Measurements from ENCODE around the gene TNNT3.
"Not testable (repeated sequence)": the region's sequence is repeated elsewhere in the genome, so short reads cannot be mapped to it uniquely, and the experiment has no call there.

The TNNT3 gene

DNA sequence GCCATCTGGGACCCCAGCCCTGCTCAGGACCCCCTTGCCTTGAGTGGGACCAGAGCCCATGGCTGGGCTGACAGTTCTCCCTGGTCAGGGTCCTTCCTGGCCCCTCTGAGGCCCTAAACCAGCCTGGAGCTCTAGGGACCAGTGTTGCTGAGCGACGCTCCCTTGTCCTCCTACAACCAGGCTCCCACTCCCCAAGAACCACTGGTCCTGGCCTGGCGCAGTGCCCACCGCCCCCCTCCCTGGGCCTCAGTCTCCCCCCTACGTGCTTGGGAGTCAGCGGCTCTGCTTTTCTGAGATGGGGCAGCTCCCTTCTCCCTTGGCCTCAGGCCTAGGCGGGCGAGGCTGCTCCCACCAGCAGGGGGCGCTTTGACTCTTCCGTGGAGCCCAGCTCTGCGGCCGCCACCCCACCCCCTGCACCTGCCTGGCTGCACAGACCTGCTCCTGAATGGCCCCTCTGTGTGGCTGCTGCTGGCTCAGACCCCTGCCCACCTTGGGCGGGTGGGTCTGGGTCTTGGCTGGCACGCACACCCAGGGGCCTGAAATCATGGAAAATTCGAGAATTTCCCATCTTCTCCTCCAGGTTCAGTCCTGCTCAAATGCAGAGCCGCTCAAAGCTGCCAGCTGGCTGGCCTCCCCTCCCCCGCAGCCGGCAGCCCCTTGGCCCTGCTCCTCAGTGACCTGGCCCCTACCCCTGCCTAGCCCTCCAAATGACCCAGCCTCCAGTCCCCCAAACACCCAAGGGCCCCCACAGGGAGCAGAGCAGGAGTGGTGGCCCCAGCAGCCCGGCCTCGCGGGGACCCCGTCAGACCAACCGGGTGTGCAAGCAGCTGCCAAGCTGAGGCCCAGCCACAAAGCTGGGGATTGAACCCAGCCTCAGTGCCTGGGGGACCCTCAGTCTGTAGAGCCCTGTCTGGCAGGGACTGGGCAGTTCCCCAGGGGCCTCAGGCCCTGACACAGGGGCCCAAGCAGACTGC is 37.0 kb upstream of the TNNT3 start:
- H3K4me3 ChIP-seq (ENCODE audit: insufficient read depth, low read depth, low read length): no peak overlapping the region
- H3K9me3 ChIP-seq (ENCODE audit: control insufficient read depth, low read length): no peaks in the 10 kb centered on the region
- H3K27me3 ChIP-seq (ENCODE audit: control insufficient read depth, insufficient read depth, low read length, poor library complexity, severe bottlenecking): peaks cover 3% of the 10 kb centered on the region
- 40% methylated on average over 23 of the region's 23 CpGs for WGBS, 2 experiments
- no peaks in the 10 kb centered on the region for H3K36me3 ChIP-seq (ENCODE audit: control insufficient read depth, insufficient read depth, low read length)
- H3K27ac ChIP-seq (ENCODE audit: insufficient read depth, low read depth, low read length, poor library complexity, severe bottlenecking): no peak overlapping the region
- H3K4me1 ChIP-seq (ENCODE audit: control insufficient read depth, insufficient read depth, low read length): no peaks in the 10 kb centered on the region

DNA sequence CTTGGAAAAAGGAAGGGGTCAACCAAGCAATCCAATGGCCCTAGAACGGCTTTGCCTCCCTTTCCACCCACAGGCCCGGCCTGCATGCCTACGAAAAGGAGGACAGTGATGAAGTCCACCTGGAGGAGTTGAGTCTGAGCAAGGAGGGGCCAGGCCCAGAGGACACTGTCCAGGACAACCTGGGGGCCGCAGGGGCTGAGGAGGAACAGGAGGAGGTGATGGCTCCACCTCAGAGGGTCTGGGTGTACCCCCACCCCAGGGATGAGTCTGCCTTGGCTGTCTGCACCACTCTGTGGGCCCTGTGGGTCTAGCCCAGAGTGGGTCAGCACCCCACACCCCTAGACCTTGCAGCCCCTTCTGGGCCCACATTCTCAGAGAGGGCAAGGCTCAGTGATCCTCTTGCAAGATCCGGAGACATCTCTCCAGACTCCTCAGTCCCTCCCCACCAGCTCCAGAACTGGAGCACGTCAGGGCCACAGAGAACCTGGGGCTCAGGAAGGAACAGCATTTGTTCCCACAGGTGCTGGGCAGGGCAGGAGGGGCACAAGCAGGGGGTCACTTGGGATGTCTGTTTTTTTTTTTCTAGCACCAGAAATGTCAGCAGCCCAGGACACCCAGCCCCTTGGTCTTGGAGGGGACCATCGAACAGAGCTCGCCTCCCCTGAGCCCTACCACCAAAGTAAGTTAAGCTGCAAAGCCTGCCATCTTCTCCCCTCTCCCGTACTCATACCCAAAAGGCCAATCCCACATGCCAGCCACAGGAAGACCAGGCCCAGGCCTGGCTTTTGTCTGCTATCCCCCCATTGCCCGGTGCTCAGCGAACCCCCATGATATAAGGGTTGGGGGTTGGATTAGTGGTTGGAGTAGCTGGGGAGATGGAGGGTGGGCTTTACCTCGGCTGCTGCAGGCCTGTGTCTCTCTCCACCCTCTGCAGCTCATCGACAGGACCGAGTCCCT is 35.9 kb upstream of the TNNT3 start:
- H3K9me3 ChIP-seq (ENCODE audit: control insufficient read depth, low read length): no peaks in the 10 kb centered on the region
- peaks cover 3% of the 10 kb centered on the region for H3K27me3 ChIP-seq (ENCODE audit: control insufficient read depth, insufficient read depth, low read length, poor library complexity, severe bottlenecking)
- H3K4me3 ChIP-seq (ENCODE audit: insufficient read depth, low read depth, low read length): no peak overlapping the region
- no peaks in the 10 kb centered on the region for H3K36me3 ChIP-seq (ENCODE audit: control insufficient read depth, insufficient read depth, low read length)
- no peaks in the 10 kb centered on the region for H3K4me1 ChIP-seq (ENCODE audit: control insufficient read depth, insufficient read depth, low read length)
- H3K27ac ChIP-seq (ENCODE audit: insufficient read depth, low read depth, low read length, poor library complexity, severe bottlenecking): no peak overlapping the region
- WGBS, 2 experiments: 93 to 94% methylated on average over 14 of the region's 14 CpGs

DNA sequence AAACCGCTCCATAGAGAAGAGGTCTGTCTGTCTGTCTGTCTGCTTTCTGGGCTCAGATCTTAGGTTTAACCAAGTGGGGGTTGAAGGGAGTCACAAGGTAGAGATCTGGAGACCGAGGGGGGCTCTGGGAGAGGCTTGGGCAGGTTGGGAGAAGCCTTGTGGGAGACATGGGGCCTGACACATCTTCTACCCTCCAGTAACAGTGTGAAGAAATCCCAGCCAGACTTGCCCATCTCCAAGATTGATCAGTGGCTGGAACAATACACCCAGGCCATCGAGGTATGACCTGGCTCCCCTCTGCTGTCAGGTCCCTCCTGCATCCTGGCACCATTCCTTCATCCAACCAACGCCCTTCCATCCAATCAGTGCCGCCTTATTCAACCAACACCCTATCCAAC is 35.2 kb upstream of the TNNT3 start:
- H3K27ac ChIP-seq (ENCODE audit: insufficient read depth, low read depth, low read length, poor library complexity, severe bottlenecking): no peak overlapping the region
- no peaks in the 10 kb centered on the region for H3K9me3 ChIP-seq (ENCODE audit: control insufficient read depth, low read length)
- no peak overlapping the region for H3K4me3 ChIP-seq (ENCODE audit: insufficient read depth, low read depth, low read length)
- H3K4me1 ChIP-seq (ENCODE audit: control insufficient read depth, insufficient read depth, low read length): no peaks in the 10 kb centered on the region
- H3K27me3 ChIP-seq (ENCODE audit: control insufficient read depth, insufficient read depth, low read length, poor library complexity, severe bottlenecking): peaks cover 3% of the 10 kb centered on the region
- 90 to 92% methylated on average over 5 of the region's 5 CpGs for WGBS, 2 experiments
- H3K36me3 ChIP-seq (ENCODE audit: control insufficient read depth, insufficient read depth, low read length): no peaks in the 10 kb centered on the region

DNA sequence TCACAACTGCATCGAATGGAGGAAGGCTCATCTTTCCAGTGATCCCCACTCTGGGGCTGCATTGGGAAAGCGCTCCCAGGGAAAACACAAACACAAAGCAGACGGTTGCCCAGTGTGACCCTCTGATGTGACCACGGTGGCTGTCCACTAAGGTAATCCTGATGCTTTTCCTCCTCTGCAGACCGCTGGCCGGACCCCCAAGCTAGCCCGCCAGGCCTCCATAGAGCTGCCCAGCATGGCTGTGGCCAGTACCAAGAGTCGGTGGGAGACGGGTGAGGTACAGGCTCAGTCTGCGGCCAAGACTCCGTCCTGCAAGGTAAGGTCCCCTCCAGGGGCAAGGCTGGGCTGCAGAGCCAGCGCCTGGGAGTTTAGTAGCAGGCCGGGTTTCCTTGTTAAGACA is 33.0 kb upstream of the TNNT3 start:
- H3K9me3 ChIP-seq (ENCODE audit: control insufficient read depth, low read length); H3K4me1 ChIP-seq (ENCODE audit: control insufficient read depth, insufficient read depth, low read length); H3K36me3 ChIP-seq (ENCODE audit: control insufficient read depth, insufficient read depth, low read length); H3K27me3 ChIP-seq (ENCODE audit: control insufficient read depth, insufficient read depth, low read length, poor library complexity, severe bottlenecking); H3K4me3 ChIP-seq (ENCODE audit: insufficient read depth, low read depth, low read length); H3K27ac ChIP-seq (ENCODE audit: insufficient read depth, low read depth, low read length, poor library complexity, severe bottlenecking): not testable (repeated sequence)
- 89 to 92% methylated on average over 13 of the region's 13 CpGs for WGBS, 2 experiments

DNA sequence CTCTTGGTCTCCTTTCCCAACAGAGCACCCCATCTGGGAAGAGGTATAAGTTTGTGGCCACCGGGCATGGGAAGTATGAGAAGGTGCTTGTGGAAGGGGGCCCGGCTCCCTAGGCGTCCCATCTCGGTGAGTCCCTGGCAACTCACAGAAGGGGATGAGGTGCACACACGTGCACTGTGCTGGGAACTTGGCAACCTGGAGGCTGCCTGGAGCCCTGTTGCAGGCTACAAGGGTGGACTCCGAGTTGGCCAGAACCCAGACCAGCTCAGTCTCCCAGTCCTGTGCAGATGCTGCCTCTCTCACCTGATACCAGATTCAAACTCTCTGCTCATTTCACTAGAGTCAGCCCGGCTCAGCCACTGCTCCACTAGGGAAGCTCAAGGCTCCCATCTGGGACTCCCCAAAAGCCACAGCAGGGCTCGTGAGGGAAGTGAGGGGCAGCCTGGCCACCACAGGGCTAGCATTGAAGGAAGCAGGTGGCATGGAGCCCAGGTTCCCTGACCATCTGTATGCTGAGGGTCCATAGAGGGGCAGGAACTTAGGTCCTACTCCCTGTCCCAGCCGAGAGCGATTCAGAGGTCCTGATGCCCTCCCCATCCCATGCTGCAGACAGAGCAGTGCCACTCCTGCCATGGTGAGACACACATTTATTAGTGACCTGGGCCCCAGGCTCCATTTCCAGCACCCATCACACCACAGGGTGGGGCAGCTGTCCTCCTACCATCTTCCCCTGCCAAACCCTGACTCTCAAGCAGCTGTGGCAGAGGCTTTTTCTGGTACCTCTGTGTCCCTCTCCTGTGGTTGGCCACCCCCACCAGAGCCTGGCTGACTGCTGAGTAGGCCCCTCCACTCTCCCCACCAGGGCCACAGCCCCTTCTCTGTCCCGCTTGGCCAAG is 31.8 kb upstream of the TNNT3 start:
- no peaks in the 10 kb centered on the region for H3K36me3 ChIP-seq (ENCODE audit: control insufficient read depth, insufficient read depth, low read length)
- H3K9me3 ChIP-seq (ENCODE audit: control insufficient read depth, low read length): no peaks in the 10 kb centered on the region
- no peaks in the 10 kb centered on the region for H3K4me1 ChIP-seq (ENCODE audit: control insufficient read depth, insufficient read depth, low read length)
- H3K27ac ChIP-seq (ENCODE audit: insufficient read depth, low read depth, low read length, poor library complexity, severe bottlenecking): no peak overlapping the region
- 90 to 91% methylated on average over 11 of the region's 11 CpGs for WGBS, 2 experiments
- no peak overlapping the region for H3K4me3 ChIP-seq (ENCODE audit: insufficient read depth, low read depth, low read length)
- H3K27me3 ChIP-seq (ENCODE audit: control insufficient read depth, insufficient read depth, low read length, poor library complexity, severe bottlenecking): peaks cover 3% of the 10 kb centered on the region

DNA sequence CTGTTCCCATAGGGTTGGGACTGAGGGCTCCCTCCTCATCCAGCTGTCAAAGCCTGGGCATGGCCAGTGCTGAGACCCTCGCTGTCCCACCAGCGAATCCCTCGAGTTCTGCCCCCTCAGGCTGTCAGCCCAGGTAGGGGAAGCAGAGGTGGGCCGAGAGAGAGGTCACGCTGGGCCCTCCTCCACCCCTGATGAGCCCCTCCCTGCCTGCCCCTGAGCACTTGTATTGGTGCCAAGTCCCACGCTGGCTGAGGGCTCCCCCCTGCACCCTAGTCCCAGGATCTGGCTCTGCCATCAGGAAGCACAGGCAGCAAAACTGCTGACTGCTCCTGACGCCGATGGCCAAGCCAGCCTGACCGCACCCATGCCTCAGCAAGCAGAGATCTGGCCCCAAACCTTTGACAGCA is 31.2 kb upstream of the TNNT3 start:
- no peaks in the 10 kb centered on the region for H3K9me3 ChIP-seq (ENCODE audit: control insufficient read depth, low read length)
- H3K4me3 ChIP-seq (ENCODE audit: insufficient read depth, low read depth, low read length): no peak overlapping the region
- no peaks in the 10 kb centered on the region for H3K4me1 ChIP-seq (ENCODE audit: control insufficient read depth, insufficient read depth, low read length)
- H3K36me3 ChIP-seq (ENCODE audit: control insufficient read depth, insufficient read depth, low read length): no peaks in the 10 kb centered on the region
- 86 to 88% methylated on average over 9 of the region's 9 CpGs for WGBS, 2 experiments
- H3K27ac ChIP-seq (ENCODE audit: insufficient read depth, low read depth, low read length, poor library complexity, severe bottlenecking): no peak overlapping the region
- peaks cover 3% of the 10 kb centered on the region for H3K27me3 ChIP-seq (ENCODE audit: control insufficient read depth, insufficient read depth, low read length, poor library complexity, severe bottlenecking)

DNA sequence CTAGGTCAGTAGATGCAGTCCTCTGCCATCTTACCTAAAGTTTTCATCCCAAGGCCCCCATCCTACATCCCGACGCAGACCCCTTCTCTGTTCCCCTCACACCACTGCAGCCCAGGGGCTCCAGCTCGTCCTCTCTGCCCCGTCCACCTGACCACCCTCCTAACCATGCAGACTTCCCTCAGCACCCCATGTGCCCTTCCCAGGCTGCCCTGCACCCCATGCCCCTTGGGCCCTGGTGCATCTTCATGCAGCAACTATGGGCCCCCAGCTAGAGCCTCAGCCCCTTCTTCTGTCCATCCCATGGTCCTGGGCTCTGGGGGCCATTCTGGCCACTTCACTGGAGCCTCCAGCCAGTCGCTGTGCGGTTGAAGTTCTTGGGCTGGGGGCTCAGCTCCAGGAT is 30.7 kb upstream of the TNNT3 start:
- Histone ChIP-seq H3K4me1 (ENCODE audit: control insufficient read depth, insufficient read depth, low read length) (no peaks in the 10 kb centered on the region), H3K27ac (ENCODE audit: insufficient read depth, low read depth, low read length, poor library complexity, severe bottlenecking) (no peak overlapping the region), H3K27me3 (ENCODE audit: control insufficient read depth, insufficient read depth, low read length, poor library complexity, severe bottlenecking) (peaks cover 3% of the 10 kb centered on the region), H3K4me3 (ENCODE audit: insufficient read depth, low read depth, low read length) (no peak overlapping the region), H3K36me3 (ENCODE audit: control insufficient read depth, insufficient read depth, low read length) (no peaks in the 10 kb centered on the region), H3K9me3 (ENCODE audit: control insufficient read depth, low read length) (no peaks in the 10 kb centered on the region)
- 93% methylated on average over 6 of the region's 6 CpGs for WGBS, 2 experiments

DNA sequence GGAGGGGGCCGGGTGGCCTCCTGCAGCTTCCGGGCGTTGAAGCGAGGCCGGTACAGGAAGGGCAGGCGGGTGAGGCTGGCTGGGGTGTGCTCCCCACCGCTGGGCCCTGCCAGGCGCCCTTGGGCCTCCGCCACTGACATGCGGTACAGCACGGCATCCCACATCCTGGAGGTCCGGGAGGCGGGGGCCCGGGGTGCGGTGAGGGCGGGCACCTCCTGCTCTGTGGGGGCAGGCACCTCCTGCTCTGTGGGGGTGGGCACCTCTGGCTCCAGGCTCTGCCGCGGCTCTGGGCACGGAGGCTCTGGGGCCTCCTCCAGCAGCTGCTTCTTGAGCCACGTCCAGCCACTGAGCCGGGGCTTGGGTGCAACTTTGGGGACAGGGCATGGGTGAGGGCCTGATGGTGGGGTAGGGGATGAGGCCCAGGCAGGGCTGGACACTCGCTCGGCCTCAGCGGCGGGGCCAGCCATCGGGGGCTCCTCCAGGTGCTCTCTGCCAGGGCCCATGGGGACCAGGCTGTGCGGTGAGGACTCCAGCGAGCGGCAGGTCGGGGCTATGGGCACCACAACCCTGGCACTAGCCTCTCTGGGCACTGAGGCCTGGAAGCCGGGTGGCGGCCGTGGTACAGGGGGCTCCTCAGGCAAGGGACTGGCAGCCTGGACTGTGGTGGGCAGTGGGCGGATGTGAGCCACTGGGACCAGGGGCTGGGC is 30.1 kb upstream of the TNNT3 start:
- WGBS, 2 experiments: 93 to 95% methylated on average over 34 of the region's 34 CpGs
- peaks cover 3% of the 10 kb centered on the region for H3K27me3 ChIP-seq (ENCODE audit: control insufficient read depth, insufficient read depth, low read length, poor library complexity, severe bottlenecking)
- H3K9me3 ChIP-seq (ENCODE audit: control insufficient read depth, low read length): no peaks in the 10 kb centered on the region
- H3K27ac ChIP-seq (ENCODE audit: insufficient read depth, low read depth, low read length, poor library complexity, severe bottlenecking): no peak overlapping the region
- H3K4me3 ChIP-seq (ENCODE audit: insufficient read depth, low read depth, low read length): no peak overlapping the region
- H3K4me1 ChIP-seq (ENCODE audit: control insufficient read depth, insufficient read depth, low read length): no peaks in the 10 kb centered on the region
- no peaks in the 10 kb centered on the region for H3K36me3 ChIP-seq (ENCODE audit: control insufficient read depth, insufficient read depth, low read length)
